ENCODE measurements around the gene UBTD1.

- TF ChIP-seq POLR2A (IDR thresholded peaks at IDR 0.05) (no peak), CTCF (IDR thresholded peaks at IDR 0.05) (no peak)
Observed at GRCh38 chr10:97547271-97547600, 48.5 kb downstream of the UBTD1 start.

Measured in Peyer's patch (tissue), 4 donors.